Endodermal cell (in vitro differentiated cells): ENCODE results near the gene CYYR1. TPM values are rescaled to one million over a fixed set of nuclear protein-coding genes. Genes with fewer than 3 reads are reported as not detected.

ENCODE experiments used
- DNase-seq: peaks from one replicate; pipeline ENCODE4 v3.0.0-alpha.2; 2017
- H3K27ac ChIP-seq: 2 replicates; pipeline ENCODE4 v1.5.1; 2013; ENCODE audit warnings: mild to moderate bottlenecking, low read depth, low read length, moderate library complexity
- H3K27me3 ChIP-seq: 2 replicates; pipeline ENCODE4 v1.6.1; 2013; ENCODE audit warnings: mild to moderate bottlenecking, low read length, moderate library complexity; ENCODE audit not compliant: insufficient read depth, control insufficient read depth, poor library complexity, severe bottlenecking
- H3K36me3 ChIP-seq: 2 replicates; pipeline ENCODE4 v1.7.0; 2013; ENCODE audit warnings: mild to moderate bottlenecking, low read length, moderate library complexity; ENCODE audit not compliant: control insufficient read depth, insufficient read depth
- H3K4me1 ChIP-seq: one replicate; pipeline ENCODE4 v1.7.0; 2013; ENCODE audit warnings: low read length; ENCODE audit not compliant: control insufficient read depth, insufficient read depth
- H3K4me3 ChIP-seq: 2 replicates; pipeline ENCODE4 v1.5.1; 2013; ENCODE audit warnings: mild to moderate bottlenecking, low read length, moderate library complexity
- H3K9ac ChIP-seq: 2 replicates; pipeline ENCODE4 v1.6.1; 2013; ENCODE audit warnings: mild to moderate bottlenecking, low read length, moderate library complexity; ENCODE audit not compliant: poor library complexity, severe bottlenecking; ENCODE audit errors: extremely low read depth
- H3K9me3 ChIP-seq: 2 replicates; pipeline ENCODE4 v1.6.1; 2013; ENCODE audit warnings: mild to moderate bottlenecking, low read length, moderate library complexity; ENCODE audit not compliant: control insufficient read depth
- H3K27ac Mint-ChIP-seq: 2 replicates; pipeline ENCODE4 v1.8.0; 2020; ENCODE audit warnings: mixed read lengths
- H3K27me3 Mint-ChIP-seq: 2 replicates; pipeline ENCODE4 v1.8.0; 2021; ENCODE audit warnings: mild to moderate bottlenecking, mixed read lengths; ENCODE audit not compliant: insufficient read depth
- H3K36me3 Mint-ChIP-seq: 2 replicates; pipeline ENCODE4 v1.8.0; 2020; ENCODE audit warnings: low read depth, mixed read lengths
- H3K4me1 Mint-ChIP-seq: 2 replicates; pipeline ENCODE4 v1.8.0; 2020; ENCODE audit warnings: mixed read lengths
- H3K4me3 Mint-ChIP-seq: 2 replicates; pipeline ENCODE4 v1.8.0; 2020; ENCODE audit warnings: mild to moderate bottlenecking, moderate library complexity, mixed read lengths
- H3K9me3 Mint-ChIP-seq: 2 replicates; pipeline ENCODE4 v1.8.0; 2020; ENCODE audit warnings: mild to moderate bottlenecking, mixed read lengths
- WGBS, 2 experiments: methylation state at CpG; one replicate each; pipeline versions ENCODE4 v1.1.5 to v1.1.7; 2013; ENCODE audit warnings: missing lambda C conversion rate in 2 of 2, mixed read lengths in 1 of 2; ENCODE audit not compliant: insufficient coverage in 1 of 2, insufficient read length in 1 of 2; 5-methylcytosine and 5-hydroxymethylcytosine counted together
- total RNA-seq, 2 donors: library from RNA; stranded (reverse); fragmentation: NEBNext Ultra II Directional in 1 of 2; extraction: Animal tissue kit (Norgen Biotek cat#: 25700) in 1 of 2; gene quantifications; 2 replicates in 1 of 2; 3 replicates in 1 of 2; pipeline ENCODE4 v1.2.1, GENCODE V29; 2021
- TF ChIP-seq, protein P1 (sequence below): fragments of 200-600 bp; sonication (generic); conservative IDR thresholded peaks from 2 replicates; pipeline ENCODE4 v1.5.0; 2021; ENCODE audit warnings: antibody characterized with exemption, mild to moderate bottlenecking

The CYYR1 gene
- total RNA-seq, 2 donors from 2014 or later = 16.8 to 16.9 TPM

- no peak overlapping the region for H3K27ac ChIP-seq
- Mint-ChIP-seq H3K36me3 (no peaks in the 10 kb centered on the region), H3K27me3 (no peaks in the 10 kb centered on the region), H3K4me3 (no peak overlapping the region), H3K4me1 (peaks cover 12% of the 10 kb centered on the region), H3K27ac (no peak overlapping the region), H3K9me3 (no peaks in the 10 kb centered on the region)
- no peaks in the 10 kb centered on the region for H3K4me1 ChIP-seq
- H3K4me3 ChIP-seq = no peak overlapping the region
- no peak for DNase-seq
- H3K27me3 ChIP-seq = no peaks in the 10 kb centered on the region
- H3K9me3 ChIP-seq = no peaks in the 10 kb centered on the region
- WGBS, 2 experiments = 100% methylated on average over 1 of the region's 1 CpG; no CpG with 5 or more reads in 1 of the 2 experiments
- H3K36me3 ChIP-seq = no peaks in the 10 kb centered on the region
- H3K9ac ChIP-seq = no peak overlapping the region
- TF ChIP-seq, protein P1, sequence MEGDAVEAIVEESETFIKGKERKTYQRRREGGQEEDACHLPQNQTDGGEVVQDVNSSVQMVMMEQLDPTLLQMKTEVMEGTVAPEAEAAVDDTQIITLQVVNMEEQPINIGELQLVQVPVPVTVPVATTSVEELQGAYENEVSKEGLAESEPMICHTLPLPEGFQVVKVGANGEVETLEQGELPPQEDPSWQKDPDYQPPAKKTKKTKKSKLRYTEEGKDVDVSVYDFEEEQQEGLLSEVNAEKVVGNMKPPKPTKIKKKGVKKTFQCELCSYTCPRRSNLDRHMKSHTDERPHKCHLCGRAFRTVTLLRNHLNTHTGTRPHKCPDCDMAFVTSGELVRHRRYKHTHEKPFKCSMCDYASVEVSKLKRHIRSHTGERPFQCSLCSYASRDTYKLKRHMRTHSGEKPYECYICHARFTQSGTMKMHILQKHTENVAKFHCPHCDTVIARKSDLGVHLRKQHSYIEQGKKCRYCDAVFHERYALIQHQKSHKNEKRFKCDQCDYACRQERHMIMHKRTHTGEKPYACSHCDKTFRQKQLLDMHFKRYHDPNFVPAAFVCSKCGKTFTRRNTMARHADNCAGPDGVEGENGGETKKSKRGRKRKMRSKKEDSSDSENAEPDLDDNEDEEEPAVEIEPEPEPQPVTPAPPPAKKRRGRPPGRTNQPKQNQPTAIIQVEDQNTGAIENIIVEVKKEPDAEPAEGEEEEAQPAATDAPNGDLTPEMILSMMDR = no peak
Measured at GRCh38 chr21:26433386-26433785, 139.7 kb downstream of the CYYR1 start.

DNA sequence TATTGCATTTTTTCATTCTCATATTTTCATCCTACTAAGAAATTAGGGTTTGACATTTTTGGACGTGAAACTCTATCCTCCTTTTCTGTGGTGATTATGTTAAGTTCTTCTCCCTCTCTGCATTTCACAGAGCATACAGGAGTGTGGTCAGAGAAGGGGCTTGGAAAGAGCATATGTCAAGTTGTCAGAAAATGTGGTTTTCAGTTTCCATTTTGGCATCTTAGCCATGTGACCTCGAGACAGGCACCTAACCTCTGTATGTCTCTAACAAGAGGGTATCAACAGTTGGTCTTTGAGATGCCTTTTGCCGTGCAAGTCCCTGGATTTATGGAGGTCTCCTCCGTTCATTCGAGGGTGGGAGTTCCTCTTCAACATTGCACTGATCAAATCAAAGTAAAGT, 140.7 kb downstream of the CYYR1 start:
- H3K9me3 Mint-ChIP-seq = no peaks in the 10 kb centered on the region
- H3K4me3 Mint-ChIP-seq = no peak overlapping the region
- no peak overlapping the region for H3K27ac Mint-ChIP-seq
- no peaks in the 10 kb centered on the region for H3K27me3 Mint-ChIP-seq
- Histone ChIP-seq H3K4me3 (no peak overlapping the region), H3K27me3 (no peaks in the 10 kb centered on the region), H3K36me3 (no peaks in the 10 kb centered on the region), H3K9ac (no peak overlapping the region), H3K27ac (no peak overlapping the region), H3K9me3 (no peaks in the 10 kb centered on the region), H3K4me1 (no peaks in the 10 kb centered on the region)
- no peak for DNase-seq
- no peaks in the 10 kb centered on the region for H3K36me3 Mint-ChIP-seq
- WGBS, 2 experiments = 92 to 100% methylated on average over 1 to 5 of the region's 5 CpGs
- H3K4me1 Mint-ChIP-seq = peaks cover 4% of the 10 kb centered on the region
- TF ChIP-seq, protein P1 = no peak

DNA sequence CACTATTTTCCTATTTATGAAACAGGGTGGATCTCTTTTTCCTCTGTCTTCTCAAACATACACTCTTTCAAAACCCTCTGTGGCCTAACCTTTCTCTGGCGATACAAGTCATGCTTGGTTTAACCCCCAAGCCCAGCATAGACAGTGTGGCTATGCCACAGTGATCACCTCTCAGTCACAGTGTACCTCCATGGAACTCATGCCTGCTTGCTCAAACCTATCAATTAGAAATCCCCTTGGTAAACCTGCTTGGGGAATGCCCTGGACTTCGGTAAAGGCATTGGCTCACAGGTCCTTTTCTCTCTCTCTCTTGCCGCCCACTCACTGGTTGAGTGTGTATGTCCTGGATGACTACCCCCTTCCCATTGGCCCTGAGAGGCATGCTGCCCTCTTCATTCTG, 147.5 kb downstream of the CYYR1 start:
- H3K36me3 Mint-ChIP-seq = no peaks in the 10 kb centered on the region
- Histone ChIP-seq H3K4me3 (no peak overlapping the region), H3K9ac (no peak overlapping the region), H3K9me3 (no peaks in the 10 kb centered on the region), H3K27me3 (no peaks in the 10 kb centered on the region), H3K36me3 (no peaks in the 10 kb centered on the region), H3K27ac (no peak overlapping the region), H3K4me1 (no peaks in the 10 kb centered on the region)
- H3K9me3 Mint-ChIP-seq = no peaks in the 10 kb centered on the region
- no peaks in the 10 kb centered on the region for H3K27me3 Mint-ChIP-seq
- WGBS, 2 experiments = 83 to 87% methylated on average over 1 to 3 of the region's 3 CpGs
- no peak overlapping the region for H3K27ac Mint-ChIP-seq
- TF ChIP-seq, protein P1 = no peak
- no peaks in the 10 kb centered on the region for H3K4me1 Mint-ChIP-seq
- H3K4me3 Mint-ChIP-seq = no peak overlapping the region
- DNase-seq = no peak
